HG03039 (cell line): ENCODE results near the gene CCL8.

Source experiments
- ATAC-seq: cut with Tn5 transposase; IDR thresholded peaks from one replicate; pipeline ENCODE4 v1.9.1; 2021; ENCODE audit warnings: mild to moderate bottlenecking, moderate library complexity; ENCODE audit not compliant: unreplicated experiment

Gene CCL8

DNA sequence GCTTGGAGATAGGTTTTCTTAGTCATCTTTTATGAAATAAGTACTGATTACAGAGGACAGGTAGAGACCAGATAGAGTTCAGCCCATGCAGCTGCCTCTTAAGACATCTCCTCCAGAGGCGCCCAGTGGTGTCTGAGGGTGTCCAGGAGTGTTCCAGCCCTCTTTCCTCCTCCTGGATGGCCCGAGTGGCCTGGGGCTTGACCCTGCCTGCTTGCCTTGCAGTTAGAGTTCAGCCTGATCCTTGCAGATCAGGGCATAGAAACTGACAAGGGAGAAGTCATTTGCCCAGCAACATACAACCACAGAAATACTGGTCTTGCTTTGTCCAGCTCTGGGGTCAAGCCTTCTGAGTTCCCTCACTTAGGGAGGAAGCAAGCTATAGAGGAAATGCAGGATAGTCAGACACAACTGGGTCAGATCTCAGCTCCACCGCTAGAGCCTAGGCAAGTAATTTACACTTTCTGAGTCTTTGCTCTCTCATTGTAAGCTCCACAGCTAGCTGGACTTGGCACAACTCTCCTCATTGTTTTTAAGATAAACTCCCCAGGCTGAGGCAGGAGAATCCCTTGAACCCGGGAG, 47.4 kb downstream of the CCL8 start:
- no peak for ATAC-seq

DNA sequence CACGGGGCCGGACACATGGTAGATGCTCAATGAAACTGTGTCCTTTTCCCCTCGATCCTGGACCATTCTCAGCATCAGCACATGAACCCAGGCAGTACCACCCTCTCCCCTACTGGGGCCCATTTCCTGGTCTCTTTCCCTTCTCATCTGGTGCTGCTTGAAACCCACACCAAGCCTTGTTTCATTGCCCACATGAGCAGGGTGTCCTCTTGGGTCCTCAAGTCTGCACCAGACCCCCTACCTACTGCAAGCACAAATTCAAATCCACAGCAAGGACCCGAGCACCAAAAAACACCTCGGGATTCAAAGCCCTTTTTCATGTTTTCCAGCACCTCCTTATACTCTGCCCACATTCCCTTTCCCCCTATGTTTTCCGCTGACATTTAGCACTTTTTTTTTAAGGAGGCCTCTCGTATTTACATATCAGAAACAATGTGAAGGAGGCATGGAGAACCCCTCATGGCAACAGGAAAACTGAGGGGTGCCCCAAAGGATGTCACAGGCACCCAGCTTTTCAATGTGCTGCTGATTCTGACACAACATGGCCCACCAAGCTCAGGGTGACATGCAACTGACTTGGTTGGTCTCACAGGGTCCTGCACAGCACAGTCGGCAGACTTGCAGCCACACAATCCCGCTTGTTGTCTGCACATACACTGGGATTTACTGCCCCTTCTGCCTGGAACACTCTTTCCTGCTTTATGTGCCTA, 48.4 kb downstream of the CCL8 start:
- no peak for ATAC-seq

DNA sequence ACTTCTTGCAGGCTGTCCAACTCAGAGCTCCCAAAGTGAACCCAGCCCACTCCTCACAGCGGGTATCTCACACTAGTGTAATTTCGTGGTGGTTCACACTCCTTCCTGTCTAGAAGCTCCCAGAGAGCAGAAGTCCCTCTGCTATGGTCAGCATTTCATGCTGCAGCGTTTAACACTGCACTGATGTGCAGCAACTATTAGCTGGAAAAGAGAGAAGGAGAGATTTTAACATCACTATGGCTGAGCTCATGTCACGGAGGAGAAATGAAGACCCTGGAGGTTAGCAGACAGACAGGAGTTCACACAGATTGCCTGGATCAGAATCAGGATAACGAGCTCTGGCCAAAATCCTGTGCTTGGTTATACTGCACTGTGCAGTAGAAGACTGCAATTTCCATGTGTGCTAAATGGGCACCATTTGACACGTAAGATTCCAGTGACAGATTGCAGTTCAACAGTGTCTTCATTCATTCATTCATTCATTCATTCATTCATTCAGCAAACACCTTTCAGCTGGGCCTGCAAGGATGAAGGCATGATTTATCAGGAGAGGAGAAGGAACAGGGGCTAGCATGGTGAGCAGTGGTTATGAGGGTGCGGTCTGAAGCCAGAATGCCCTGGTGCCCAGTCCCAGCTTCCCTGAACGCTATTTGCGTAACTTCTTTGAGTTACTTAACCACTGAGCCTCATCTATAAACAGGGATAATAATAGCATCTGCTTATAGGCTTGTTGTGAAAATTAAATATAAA, 49.1 kb downstream of the CCL8 start:
- no peak for ATAC-seq

DNA sequence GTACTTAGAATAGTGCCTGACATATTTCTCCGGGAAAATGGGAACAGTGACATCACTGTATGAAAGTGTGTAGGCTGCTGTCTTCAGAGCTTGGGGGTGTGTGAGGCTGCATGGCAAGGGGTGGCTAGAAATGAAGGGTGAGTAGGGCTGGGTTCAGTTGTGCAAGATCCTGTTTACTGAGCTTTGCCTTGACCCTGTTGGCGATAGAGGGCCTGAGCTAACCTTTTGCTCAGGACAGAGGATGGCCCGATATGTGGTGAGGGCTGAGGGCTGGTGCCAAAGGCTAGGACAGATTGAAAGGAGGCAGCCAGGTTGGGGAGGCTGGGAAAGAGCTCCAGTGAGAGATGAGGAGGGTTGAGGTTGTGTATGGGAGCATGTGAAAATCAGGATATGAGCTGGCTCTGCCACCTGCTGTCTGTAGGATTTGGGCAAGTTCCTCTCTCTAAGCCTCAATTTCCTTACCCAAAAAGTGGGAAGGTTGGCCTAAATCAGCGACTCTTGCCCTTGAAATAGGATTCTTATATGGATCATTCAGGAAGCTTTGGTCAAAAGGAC, 49.8 kb downstream of the CCL8 start:
- ATAC-seq = no peak

- no peak for ATAC-seq
Measured at GRCh38 chr17:34369571-34369970, 50.3 kb downstream of the CCL8 start.

DNA sequence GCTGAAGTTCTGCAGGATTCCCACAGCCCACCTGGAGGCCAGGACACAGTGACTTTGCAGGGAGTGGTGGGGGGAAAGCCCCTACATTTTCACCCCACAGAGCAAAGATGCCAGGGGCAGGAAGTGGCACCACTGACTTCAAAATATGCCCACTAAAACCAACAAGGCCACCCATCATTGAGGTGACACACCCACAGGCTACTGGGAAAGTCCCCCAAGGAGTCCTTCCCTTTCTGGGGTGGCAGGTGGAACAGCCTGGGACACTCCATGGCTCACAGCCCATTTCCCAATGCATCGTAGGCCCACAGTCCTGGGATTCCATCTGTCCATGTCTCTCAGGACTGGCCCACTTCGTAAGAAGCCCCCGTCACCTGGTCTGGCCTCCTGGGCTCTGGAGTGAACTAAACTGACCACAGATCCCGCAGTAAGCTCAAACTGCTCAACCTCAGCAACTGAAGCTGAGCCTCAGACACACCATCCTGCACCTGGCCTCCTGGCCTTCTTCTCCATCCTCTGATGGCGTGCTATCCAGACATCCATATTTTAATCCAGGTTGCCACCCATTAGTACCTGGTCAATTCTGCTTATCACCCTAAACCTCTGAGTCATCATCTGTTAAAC, 51.3 kb downstream of the CCL8 start:
- no peak for ATAC-seq

DNA sequence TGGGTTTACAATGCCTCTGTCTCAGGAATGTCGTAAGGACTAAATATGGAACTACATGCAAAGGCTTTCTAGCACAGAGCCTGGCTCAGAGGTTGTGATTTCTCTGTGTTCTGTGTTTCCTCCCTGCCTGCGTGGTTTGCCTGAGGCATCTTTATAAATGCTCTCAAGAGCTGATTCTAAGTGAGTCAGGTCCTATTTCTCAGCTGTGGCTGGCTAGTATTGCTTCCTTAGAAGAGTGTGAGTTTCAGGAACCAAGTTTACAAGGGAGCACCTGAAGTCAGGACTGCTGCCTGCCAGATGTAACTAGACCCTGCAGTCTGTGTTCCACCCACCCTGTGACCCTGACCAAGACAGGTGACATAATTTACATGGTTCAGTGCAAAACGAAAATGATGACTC, 51.8 kb downstream of the CCL8 start:
- no peak for ATAC-seq
